ENCODE measurements around the gene GCGR. TPM values are rescaled to one million over a fixed set of nuclear protein-coding genes. Genes with fewer than 3 reads are reported as not detected.

GCGR gene
- total and polyA plus RNA-seq, 2 of the 13 experiments (the other 11 are each of a cell fraction or from before 2014, with no cell fraction given) = 0.04 to 0.13 TPM

DNA sequence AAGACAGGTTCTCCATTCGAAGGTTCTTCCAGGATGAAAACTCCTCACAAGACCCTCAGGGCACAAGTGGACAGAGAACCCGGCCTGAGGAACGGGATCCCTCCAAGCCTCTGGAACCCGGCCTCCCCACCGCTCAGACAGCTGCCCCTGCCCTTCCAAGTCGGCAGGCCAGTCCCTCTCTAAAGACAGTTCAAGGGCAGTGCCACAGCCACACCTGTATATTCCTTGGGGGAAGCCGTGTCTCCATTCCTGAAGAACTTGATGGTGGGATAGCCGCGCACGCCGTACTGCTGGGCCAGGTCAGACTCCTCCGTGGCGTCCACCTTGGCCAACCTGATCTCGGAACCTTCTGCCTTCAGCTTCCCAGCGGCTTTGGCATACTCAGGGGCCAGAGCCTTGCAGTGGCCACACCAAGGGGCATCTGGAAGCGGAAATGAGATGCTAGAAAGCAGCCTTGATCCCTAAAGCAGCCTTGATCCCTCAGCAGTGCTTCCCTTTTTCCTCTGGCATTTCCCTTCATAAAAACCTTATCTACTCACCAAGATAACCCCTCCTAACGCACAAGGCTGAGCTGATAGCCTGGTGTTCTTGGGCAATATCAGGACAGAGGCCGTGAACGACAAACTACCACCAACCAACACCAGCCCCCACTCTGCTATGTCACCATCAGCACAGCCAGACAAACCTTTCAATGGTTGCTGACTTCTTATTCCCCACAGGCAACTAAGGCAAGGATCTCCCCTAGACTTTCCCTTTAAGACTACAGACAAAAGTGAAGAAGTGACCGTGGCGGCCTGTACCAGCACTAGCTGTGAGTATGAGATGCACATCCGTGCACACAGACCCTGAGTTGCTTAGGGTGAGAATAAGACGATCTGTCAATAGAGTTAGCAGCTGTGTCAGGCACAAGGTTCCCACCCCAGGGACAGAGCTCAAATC lies 55.3 kb downstream of the GCGR start:
- Histone ChIP-seq H3K36me3 (replicated peaks in 1 of 2; ENCODE audit: control insufficient read depth in 1 of 2, insufficient read depth in 2 of 2, low read length in 2 of 2) (peaks cover 26 to 55% of the 10 kb centered on the region in 2 experiments), H3K27ac (ENCODE audit: extremely low read length, insufficient read depth, low read length) (peak overlapping the region; percentile 83), H3K79me2 (ENCODE audit: insufficient read depth, low read length) (peaks cover 85% of the 10 kb centered on the region), H3K9ac (ENCODE audit: insufficient read depth, low read depth, low read length) (peak overlapping the region; percentile 97), H4K20me1 (ENCODE audit: insufficient read depth, low read length) (peaks cover 32% of the 10 kb centered on the region), H3K4me1 (ENCODE audit: insufficient read depth, low read length) (peaks cover 77% of the 10 kb centered on the region), H3K9me3 (ENCODE audit: low read length) (no peaks in the 10 kb centered on the region), H3K27me3 (ENCODE audit: control insufficient read depth in 1 of 2, insufficient read depth in 2 of 2, low read length in 2 of 2) (no peaks in the 10 kb centered on the region; a peak in 1 of 5 replicates), H3K4me3 (replicated peaks in 1 of 3; ENCODE audit: insufficient read depth in 1 of 3, low read depth in 2 of 3, low read length in 3 of 3) (peak overlapping the region; percentile 80 to 98 (median 90)), H3K4me2 (ENCODE audit: low read depth, low read length) (peak overlapping the region; percentile 99), H2AFZ (ENCODE audit: low read length) (no peak overlapping the region)
- WGBS (ENCODE audit: low lambda C conversion rate) = 26% methylated on average over 17 of the region's 23 CpGs
- intact Hi-C loops (cut with micrococcal nuclease; ENCODE audit: unreplicated experiment) = no loop called here
- ATAC-seq (no peak), DNase-seq (ENCODE audit: low spot score) (no peak), FAIRE-seq (no peak)
- in situ Hi-C loops (cut with HindIII; ENCODE audit: extremely low pct_ligation_motif_present, low pct_unique_long_range_greater_than_20kb) = no loop called here
- ChIA-PET POLR2A (interaction anchor here (0.7 to 2.7 kb wide), 15 partner anchors 9 to 242 kb away, joined by 3 to 27 read pairs (median 3); partner anchors contain the start of genes CENPX, LRRC45, MCRIP1 and PPP1R27), CTCF (ENCODE audit: low intra/inter-chr PET ratio, low total read pairs) (interaction anchor here (0.6 to 1.2 kb wide), 2 partner anchors 34 to 126 kb away, joined by 3 read pairs; no protein-coding TSS in a partner anchor)
- BruUV-seq (replicated peaks) = TSS peak; percentile 68
- TF ChIP-seq ZNF737 (CRISPR knock-in tag; IDR thresholded peaks at IDR 0.05; ENCODE audit: borderline replicate concordance) = peak; percentile 41; the same call in 1 of the 2 replicates
- TF ChIP-seq, protein P1, sequence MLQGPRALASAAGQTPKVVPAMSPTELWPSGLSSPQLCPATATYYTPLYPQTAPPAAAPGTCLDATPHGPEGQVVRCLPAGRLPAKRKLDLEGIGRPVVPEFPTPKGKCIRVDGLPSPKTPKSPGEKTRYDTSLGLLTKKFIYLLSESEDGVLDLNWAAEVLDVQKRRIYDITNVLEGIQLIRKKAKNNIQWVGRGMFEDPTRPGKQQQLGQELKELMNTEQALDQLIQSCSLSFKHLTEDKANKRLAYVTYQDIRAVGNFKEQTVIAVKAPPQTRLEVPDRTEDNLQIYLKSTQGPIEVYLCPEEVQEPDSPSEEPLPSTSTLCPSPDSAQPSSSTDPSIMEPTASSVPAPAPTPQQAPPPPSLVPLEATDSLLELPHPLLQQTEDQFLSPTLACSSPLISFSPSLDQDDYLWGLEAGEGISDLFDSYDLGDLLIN (CRISPR knock-in tag; IDR thresholded peaks at IDR 0.05; ENCODE audit: borderline replicate concordance) = no peak
- no peak for TF ChIP-seq ZNF441 (CRISPR knock-in tag; IDR thresholded peaks at IDR 0.05; ENCODE audit: borderline replicate concordance)
- peak; percentile 62; the same call in 1 of the 2 replicates for TF ChIP-seq ZNF747 (CRISPR knock-in tag; IDR thresholded peaks at IDR 0.05; ENCODE audit: borderline replicate concordance)
- peak; percentile 25; the same call in 1 of the 2 replicates for TF ChIP-seq ZNF687 (CRISPR knock-in tag; IDR thresholded peaks at IDR 0.05)
- TF ChIP-seq ZFP37 (CRISPR knock-in tag; IDR thresholded peaks at IDR 0.05; ENCODE audit: borderline replicate concordance) = peak; percentile 16; the same call in 1 of the 2 replicates
- TF ChIP-seq AGO2 (optimal IDR thresholded peaks at IDR 0.05; ENCODE audit: low read depth, low read length) = peak; percentile 42
- TF ChIP-seq PHF8 (CRISPR knock-in tag; IDR thresholded peaks at IDR 0.05) = peak; percentile 27
- TF ChIP-seq SCMH1 (CRISPR knock-in tag; IDR thresholded peaks at IDR 0.05; ENCODE audit: borderline replicate concordance) = no peak
- 0 out of 2 replicates have a peak, but pooled peaks have one; percentile 37 for TF ChIP-seq ZNF605 (CRISPR knock-in tag; IDR thresholded peaks at IDR 0.05)
- TF ChIP-seq MED8 (CRISPR knock-in tag; IDR thresholded peaks at IDR 0.05; ENCODE audit: insufficient replicate concordance) = peak; percentile 61
- TF ChIP-seq, protein P2, sequence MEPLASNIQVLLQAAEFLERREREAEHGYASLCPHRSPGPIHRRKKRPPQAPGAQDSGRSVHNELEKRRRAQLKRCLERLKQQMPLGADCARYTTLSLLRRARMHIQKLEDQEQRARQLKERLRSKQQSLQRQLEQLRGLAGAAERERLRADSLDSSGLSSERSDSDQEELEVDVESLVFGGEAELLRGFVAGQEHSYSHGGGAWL (CRISPR knock-in tag; IDR thresholded peaks at IDR 0.05) = peak; percentile 15; the same call in 1 of the 2 replicates
- 0 out of 2 replicates have a peak, but pooled peaks have one; percentile 48 for TF ChIP-seq ZNF672 (CRISPR knock-in tag; IDR thresholded peaks at IDR 0.05)
- TF ChIP-seq, protein P3, sequence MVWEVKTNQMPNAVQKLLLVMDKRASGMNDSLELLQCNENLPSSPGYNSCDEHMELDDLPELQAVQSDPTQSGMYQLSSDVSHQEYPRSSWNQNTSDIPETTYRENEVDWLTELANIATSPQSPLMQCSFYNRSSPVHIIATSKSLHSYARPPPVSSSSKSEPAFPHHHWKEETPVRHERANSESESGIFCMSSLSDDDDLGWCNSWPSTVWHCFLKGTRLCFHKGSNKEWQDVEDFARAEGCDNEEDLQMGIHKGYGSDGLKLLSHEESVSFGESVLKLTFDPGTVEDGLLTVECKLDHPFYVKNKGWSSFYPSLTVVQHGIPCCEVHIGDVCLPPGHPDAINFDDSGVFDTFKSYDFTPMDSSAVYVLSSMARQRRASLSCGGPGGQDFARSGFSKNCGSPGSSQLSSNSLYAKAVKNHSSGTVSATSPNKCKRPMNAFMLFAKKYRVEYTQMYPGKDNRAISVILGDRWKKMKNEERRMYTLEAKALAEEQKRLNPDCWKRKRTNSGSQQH (CRISPR knock-in tag; IDR thresholded peaks at IDR 0.05; ENCODE audit: low read depth) = 0 out of 2 replicates have a peak, but pooled peaks have one; percentile 14
- 0 out of 2 replicates have a peak, but pooled peaks have one; percentile 17 for TF ChIP-seq ELF3 (CRISPR knock-in tag; IDR thresholded peaks at IDR 0.05)

Measured in HepG2 (cell line).